Renal cortex interstitium (tissue), 15 donors: ENCODE measurements around the gene WNT2B. TPM values are rescaled to one million over a fixed set of nuclear protein-coding genes. Genes with fewer than 3 reads are reported as not detected.
"Not testable (repeated sequence)": the region's sequence is repeated elsewhere in the genome, so short reads cannot be mapped to it uniquely, and the experiment has no call there.

ENCODE experiments used
- DNase-seq, 11 donors: peaks; one replicate each; pipeline ENCODE4 v3.0.0-alpha.2; 2013; ENCODE audit warnings: low read depth in 9 of 11, low spot score in 4 of 11; ENCODE audit errors: extremely low read depth in 1 of 11
- long read RNA-seq, 16 experiments: transcript quantifications; one replicate each; lab custom pipeline, GENCODE V29; 2026
- polyA plus RNA-seq, 3 donors: library from polyadenylated mRNA; unstranded; fragments of 120-200 nt; gene quantifications; one replicate each; pipeline ENCODE4 v1.2.1, GENCODE V29; 2013; ENCODE audit not compliant: insufficient read length in 3 of 3

WNT2B gene
- polyA plus RNA-seq, result 1 to 10 TPM; 3.1 to 4.0 (median 3.4) TPM
- long read RNA-seq, donor 1, result 0 reads
- long read RNA-seq, donor 2, partial matches to known transcripts, result 0 of 2 reads
- long read RNA-seq, donor 2, other reads (novel, unspliced or antisense), result 0 of 2 reads
- long read RNA-seq, donor 3, result 0 reads
- long read RNA-seq, donor 4, partial matches to known transcripts, result 12 of 14 reads
- long read RNA-seq, donor 4, other reads (novel, unspliced or antisense), result 0 of 14 reads
- long read RNA-seq, donor 5, result 0 reads
- long read RNA-seq, donor 6, partial matches to known transcripts, result 17 of 17 reads
- long read RNA-seq, donor 6, other reads (novel, unspliced or antisense), result 0 of 17 reads
- long read RNA-seq, donor 7, partial matches to known transcripts, result 12 of 14 reads
- long read RNA-seq, donor 7, other reads (novel, unspliced or antisense), result 0 of 14 reads
- long read RNA-seq, donor 8, partial matches to known transcripts, result 19 of 19 reads
- long read RNA-seq, donor 8, other reads (novel, unspliced or antisense), result 0 of 19 reads
- long read RNA-seq, donor 9, result 0 reads
- long read RNA-seq, donor 10, result 0 reads
- long read RNA-seq, donor 11, partial matches to known transcripts, result 7 of 7 reads
- long read RNA-seq, donor 11, other reads (novel, unspliced or antisense), result 0 of 7 reads
- long read RNA-seq, donor 12, result 0 reads
- long read RNA-seq, donor 13, partial matches to known transcripts, result 17 of 17 reads
- long read RNA-seq, donor 13, other reads (novel, unspliced or antisense), result 0 of 17 reads
- long read RNA-seq, donor 14, result 0 reads
- long read RNA-seq, donor 15, partial matches to known transcripts, result 5 of 6 reads
- long read RNA-seq, donor 15, other reads (novel, unspliced or antisense), result 0 of 6 reads
- long read RNA-seq, donor 16, partial matches to known transcripts, result 38 of 39 reads
- long read RNA-seq, donor 16, other reads (novel, unspliced or antisense), result 0 of 39 reads

- no peak for DNase-seq
Measured at GRCh38 chr1:112508278-112509004, at the start of gene WNT2B. WNT2B (plus strand) TSS chr1:112508965; CDS start chr1:112509263, 298 bp downstream.

- no peak for DNase-seq
Measured at GRCh38 chr1:112460615-112461014, 48.1 kb upstream of the WNT2B start.

- DNase-seq, result no peak
Measured at GRCh38 chr1:112461200-112461871, 47.4 kb upstream of the WNT2B start.

GRCh38 chr1:112462953-112463279 lies 45.8 kb upstream of the WNT2B start:
- DNase-seq, result no peak

- no peak for DNase-seq
Measured at GRCh38 chr1:112464501-112464900, 44.3 kb upstream of the WNT2B start.

GRCh38 chr1:112465122-112465521 lies 43.6 kb upstream of the WNT2B start:
- DNase-seq, result no peak

- peak; percentile 78 to 91 (median 86) for DNase-seq
Measured at GRCh38 chr1:112466078-112466660, 42.6 kb upstream of the WNT2B start.

- not testable (repeated sequence) for DNase-seq
Measured at GRCh38 chr1:112470324-112470723, 38.4 kb upstream of the WNT2B start.

GRCh38 chr1:112470966-112471365 lies 37.8 kb upstream of the WNT2B start:
- DNase-seq, result no peak

GRCh38 chr1:112472142-112472541 lies 36.6 kb upstream of the WNT2B start:
- DNase-seq, result no peak

- DNase-seq, result no peak
Measured at GRCh38 chr1:112477550-112477949, 31.2 kb upstream of the WNT2B start.

GRCh38 chr1:112478314-112478713 lies 30.5 kb upstream of the WNT2B start:
- DNase-seq, result no peak

GRCh38 chr1:112486063-112486462 lies 22.7 kb upstream of the WNT2B start:
- DNase-seq, result not testable (repeated sequence)

GRCh38 chr1:112487686-112488085 lies 21.1 kb upstream of the WNT2B start:
- DNase-seq, result not testable (repeated sequence)

- DNase-seq, result no peak
Measured at GRCh38 chr1:112488141-112488540, 20.6 kb upstream of the WNT2B start.

- DNase-seq, result no peak
Measured at GRCh38 chr1:112492076-112492475, 16.7 kb upstream of the WNT2B start.

- no peak for DNase-seq
Measured at GRCh38 chr1:112493351-112493750, 15.4 kb upstream of the WNT2B start.

- no peak for DNase-seq
Measured at GRCh38 chr1:112496290-112496689, 12.5 kb upstream of the WNT2B start.
